ENCODE data around the gene TPGS2. TPM values are rescaled to one million over a fixed set of nuclear protein-coding genes. Genes with fewer than 3 reads are reported as not detected.

Gene TPGS2
- polyA plus RNA-seq, 1 of the 3 experiments (the other 2 are of a cell fraction), result 235 TPM

GRCh38 chr18:36814994-36815393 is 13.8 kb downstream of the TPGS2 start:
- DNase-seq, result no peak
- Histone ChIP-seq H3F3A (replicated peaks; ENCODE audit: insufficient read depth) (peaks cover 3% of the 10 kb centered on the region), H3K9me3 (no peaks in the 10 kb centered on the region), H3K4me3 (ENCODE audit: low read depth in 2 of 2, low read length in 1 of 2) (no peak overlapping the region), H3K27me3 (ENCODE audit: insufficient read depth) (no peaks in the 10 kb centered on the region), H3K9ac (no peak overlapping the region), H3K4me1 (ENCODE audit: control insufficient read depth in 1 of 2, insufficient read depth in 2 of 2, low read depth in 1 of 2, low read length in 1 of 2) (no peaks in the 10 kb centered on the region; a peak in 1 of 4 replicates), H3K27ac (ENCODE audit: low read depth in 2 of 2, low read length in 1 of 2) (no peak overlapping the region; a peak in 1 of 4 replicates), H2AFZ (ENCODE audit: low read depth) (no peak overlapping the region), H3K79me2 (ENCODE audit: insufficient read depth) (peaks cover 2% of the 10 kb centered on the region; the same call in 1 of the 2 replicates), H3K9me2 (no peaks in the 10 kb centered on the region), H3K4me2 (no peak overlapping the region), H4K20me1 (ENCODE audit: insufficient read depth) (0 out of 2 replicates have a peak, but pooled peaks cover 2% of the 10 kb centered on the region), H3K36me3 (replicated peaks in 1 of 2; ENCODE audit: control insufficient read depth in 1 of 2, insufficient read depth in 2 of 2, low read length in 1 of 2) (peaks cover 18 to 75% of the 10 kb centered on the region in 2 experiments)
- WGBS (ENCODE audit: low lambda C conversion rate), result 100% methylated on average over 1 of the region's 1 CpG
- TF ChIP-seq JUND (IDR thresholded peaks at IDR 0.05) (no peak), FOSL2 (IDR thresholded peaks at IDR 0.05; ENCODE audit: borderline replicate concordance, low read depth) (no peak), ZBTB33 (IDR thresholded peaks at IDR 0.05; ENCODE audit: borderline replicate concordance, low read depth) (no peak), EP300 (IDR thresholded peaks at IDR 0.05; ENCODE audit: borderline replicate concordance in 1 of 2, low read depth in 1 of 2, low read length in 1 of 2) (no peak), RAD21 (IDR thresholded peaks at IDR 0.05; ENCODE audit: low read length) (no peak), USF2 (IDR thresholded peaks at IDR 0.05; ENCODE audit: borderline replicate concordance, low read depth, low read length) (no peak), FOXM1 (IDR thresholded peaks at IDR 0.05; ENCODE audit: low read depth) (no peak), CHD2 (IDR thresholded peaks at IDR 0.05; ENCODE audit: low read length, partially characterized antibody) (no peak), TCF12 (IDR thresholded peaks at IDR 0.05) (no peak), MXI1 (IDR thresholded peaks at IDR 0.05; ENCODE audit: low read depth, low read length) (no peak)
- CTCF ChIA-PET, result interaction anchor here (0.7 to 4.0 kb wide), 3 partner anchors 14 to 505 kb away, joined by 3 to 10 read pairs (median 5); partner anchors contain the start of genes KIAA1328 and TPGS2
- POLR2A ChIA-PET, result no interaction called here

GRCh38 chr18:36813824-36814223 is 15.0 kb downstream of the TPGS2 start:
- CTCF ChIA-PET, result interaction anchor here (1.6 to 1.9 kb wide), 2 partner anchors 15 to 126 kb away, joined by 5 read pairs; partner anchors contain the start of genes KIAA1328 and TPGS2
- H3K79me2 ChIP-seq (ENCODE audit: insufficient read depth), result no peaks in the 10 kb centered on the region

More at GRCh38 chr18:36813824-36814223, 15.0 kb downstream of the TPGS2 start:
- Histone ChIP-seq H3K4me3 (ENCODE audit: low read depth in 2 of 2, low read length in 1 of 2) (no peak overlapping the region), H3K4me1 (ENCODE audit: control insufficient read depth in 1 of 2, insufficient read depth in 2 of 2, low read depth in 1 of 2, low read length in 1 of 2) (peaks cover 0 to 4% of the 10 kb centered on the region in 2 experiments; a peak in 3 of 4 replicates), H3K9me2 (no peaks in the 10 kb centered on the region), H3K36me3 (replicated peaks in 1 of 2; ENCODE audit: control insufficient read depth in 1 of 2, insufficient read depth in 2 of 2, low read length in 1 of 2) (peaks cover 13 to 66% of the 10 kb centered on the region in 2 experiments), H3K27ac (ENCODE audit: low read depth in 2 of 2, low read length in 1 of 2) (no peak overlapping the region), H3K9ac (no peak overlapping the region), H2AFZ (ENCODE audit: low read depth) (no peak overlapping the region), H3K27me3 (ENCODE audit: insufficient read depth) (no peaks in the 10 kb centered on the region), H3K4me2 (no peak overlapping the region), H3F3A (replicated peaks; ENCODE audit: insufficient read depth) (peaks cover 13% of the 10 kb centered on the region), H3K9me3 (no peaks in the 10 kb centered on the region), H4K20me1 (ENCODE audit: insufficient read depth) (0 out of 2 replicates have a peak, but pooled peaks cover 3% of the 10 kb centered on the region)
- no peak for DNase-seq
- WGBS (ENCODE audit: low lambda C conversion rate), result 93% methylated on average over 3 of the region's 3 CpGs
- TF ChIP-seq TEAD4 (IDR thresholded peaks at IDR 0.05; ENCODE audit: borderline replicate concordance, insufficient read depth), result no peak
- no peak for TF ChIP-seq FOSL2 (IDR thresholded peaks at IDR 0.05; ENCODE audit: borderline replicate concordance, low read depth)
- no peak for TF ChIP-seq EZH2phosphoT487 (IDR thresholded peaks at IDR 0.05; ENCODE audit: borderline replicate concordance, low read depth)
- TF ChIP-seq NFIC (IDR thresholded peaks at IDR 0.05; ENCODE audit: borderline replicate concordance), result no peak
- TF ChIP-seq RAD21 (IDR thresholded peaks at IDR 0.05; ENCODE audit: low read length), result no peak
- TF ChIP-seq TCF12 (IDR thresholded peaks at IDR 0.05), result no peak
- TF ChIP-seq RCOR1 (IDR thresholded peaks at IDR 0.05; ENCODE audit: low read length), result no peak
- no peak for TF ChIP-seq PBX3 (IDR thresholded peaks at IDR 0.05)
- TF ChIP-seq GABPA (IDR thresholded peaks at IDR 0.05; ENCODE audit: low read depth), result no peak
- TF ChIP-seq EP300 (IDR thresholded peaks at IDR 0.05; ENCODE audit: borderline replicate concordance in 1 of 2, low read depth in 1 of 2, low read length in 1 of 2), result no peak
- no peak for TF ChIP-seq FOXJ3 (CRISPR knock-in tag; IDR thresholded peaks at IDR 0.05)
- no peak for TF ChIP-seq USF1 (IDR thresholded peaks at IDR 0.05; ENCODE audit: borderline replicate concordance, low read depth)
- TF ChIP-seq MAX (IDR thresholded peaks at IDR 0.05; ENCODE audit: low read depth), result no peak
- no peak for TF ChIP-seq NRF1 (IDR thresholded peaks at IDR 0.05; ENCODE audit: low read depth, low read length)
- POLR2A ChIA-PET, result no interaction called here

Measured in SK-N-SH (cell line).